ENCODE results near the gene SIRT5.

Gene SIRT5

DNA sequence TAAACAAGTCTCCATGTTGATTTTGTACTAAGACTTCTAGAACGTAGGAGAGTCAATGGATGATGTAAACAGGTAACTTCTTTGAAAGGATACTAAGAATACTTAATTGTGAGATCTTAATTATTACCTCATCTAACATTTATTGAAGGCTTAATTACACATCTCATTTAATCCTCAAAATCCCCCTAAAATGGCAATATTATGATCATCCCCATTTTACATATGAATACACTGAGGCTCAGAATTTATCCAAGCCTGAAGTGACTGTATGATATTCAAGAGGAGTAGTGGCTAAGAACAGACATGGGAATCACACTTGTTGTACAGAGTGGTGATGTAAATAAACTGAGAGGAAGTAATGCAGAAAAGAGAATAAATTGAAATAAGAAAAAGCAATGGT, 63.6 kb downstream of the SIRT5 start:
- DNase-seq = no peak

DNA sequence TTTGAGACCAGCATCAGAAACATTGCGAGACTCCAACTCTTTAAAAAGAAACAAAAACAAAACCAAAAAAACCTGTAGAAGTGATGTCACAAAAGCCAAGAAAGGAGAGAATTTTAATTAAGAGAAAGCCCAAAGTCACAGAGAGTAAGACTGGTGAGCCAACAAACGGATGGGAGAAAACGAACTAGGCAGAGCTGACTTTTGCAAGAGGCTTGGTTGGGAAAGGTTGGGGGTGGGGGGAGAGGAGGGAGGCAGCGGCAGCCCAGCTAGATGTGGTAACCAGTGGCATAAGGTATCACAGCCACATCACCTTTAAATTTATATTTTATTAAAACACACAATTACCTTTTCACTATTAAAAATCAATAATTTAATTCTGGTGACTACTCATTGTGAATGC, 64.2 kb downstream of the SIRT5 start:
- no peak for DNase-seq

DNA sequence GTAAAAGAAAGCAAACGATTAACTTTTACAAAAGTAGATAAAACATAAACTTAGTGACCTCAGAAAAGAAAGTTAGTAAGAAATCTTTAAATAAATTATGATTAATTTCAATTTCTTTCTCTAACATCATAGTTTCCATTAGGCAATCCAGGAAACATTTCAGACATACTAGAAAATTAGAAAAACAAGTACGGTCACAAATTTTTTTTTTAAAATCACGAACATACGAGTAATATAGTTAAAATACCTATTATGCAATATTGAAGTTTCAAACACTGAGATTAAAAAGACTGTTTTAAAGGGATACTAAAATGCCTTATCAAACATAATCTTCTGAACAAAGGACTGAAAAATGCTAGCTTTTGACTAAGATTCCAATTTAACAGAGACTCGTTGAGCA, 66.9 kb downstream of the SIRT5 start:
- no peak for DNase-seq

DNA sequence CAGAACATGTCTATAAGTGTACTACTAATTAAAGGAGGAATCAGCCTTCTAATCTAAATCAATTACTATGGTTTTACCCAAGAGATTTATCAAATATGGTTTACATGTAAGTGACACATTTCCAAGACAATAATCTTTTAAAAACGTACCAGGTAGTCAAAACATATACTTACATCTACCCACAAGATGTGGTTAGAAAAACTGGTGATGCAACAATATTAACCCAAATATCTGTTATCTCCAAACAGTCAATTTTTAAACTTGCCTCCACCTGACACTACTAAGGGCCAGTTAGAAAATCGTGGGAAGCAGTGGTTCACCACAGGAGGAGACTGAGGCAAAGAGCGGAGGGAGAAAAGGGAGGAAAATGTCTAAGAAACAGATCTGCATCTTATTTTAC, 68.7 kb downstream of the SIRT5 start:
- no peak for DNase-seq

DNA sequence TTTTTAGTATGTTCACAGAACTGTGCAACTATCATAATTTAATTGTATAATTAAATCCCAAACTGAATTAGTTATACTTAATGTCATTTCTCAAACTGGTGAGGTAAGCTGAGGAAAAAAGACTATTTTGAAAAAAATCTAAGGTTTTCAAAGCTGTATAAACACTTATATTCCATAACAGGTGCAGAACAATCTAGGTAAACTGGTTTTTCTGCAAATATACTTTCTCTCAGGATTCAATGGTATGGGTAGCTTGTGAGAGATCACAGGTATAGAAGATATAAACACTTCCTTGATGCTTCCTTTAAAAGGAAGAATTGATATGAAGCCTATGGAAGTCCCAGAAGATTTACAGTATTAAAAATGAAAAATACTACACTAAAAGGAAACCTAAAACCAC, 74.4 kb downstream of the SIRT5 start:
- no peak for DNase-seq

DNA sequence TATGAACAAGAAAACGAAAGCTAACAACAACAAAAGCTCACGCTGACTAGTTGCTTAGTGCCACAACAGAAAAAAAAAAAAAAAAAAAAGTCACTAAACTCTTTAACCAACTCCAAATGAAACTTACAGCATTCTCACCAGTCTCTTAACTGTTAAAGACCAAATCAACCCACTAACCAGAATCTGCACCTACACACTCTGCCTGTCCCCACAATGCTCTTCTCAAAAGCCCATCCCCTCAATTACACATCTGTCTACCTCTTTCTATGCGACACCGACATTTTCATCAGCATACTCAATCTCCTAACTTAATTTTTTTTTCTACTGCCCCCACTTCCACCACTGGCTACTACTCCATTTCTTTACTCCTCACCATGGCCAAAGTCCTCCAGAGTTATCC, 75.0 kb downstream of the SIRT5 start:
- no peak for DNase-seq

DNA sequence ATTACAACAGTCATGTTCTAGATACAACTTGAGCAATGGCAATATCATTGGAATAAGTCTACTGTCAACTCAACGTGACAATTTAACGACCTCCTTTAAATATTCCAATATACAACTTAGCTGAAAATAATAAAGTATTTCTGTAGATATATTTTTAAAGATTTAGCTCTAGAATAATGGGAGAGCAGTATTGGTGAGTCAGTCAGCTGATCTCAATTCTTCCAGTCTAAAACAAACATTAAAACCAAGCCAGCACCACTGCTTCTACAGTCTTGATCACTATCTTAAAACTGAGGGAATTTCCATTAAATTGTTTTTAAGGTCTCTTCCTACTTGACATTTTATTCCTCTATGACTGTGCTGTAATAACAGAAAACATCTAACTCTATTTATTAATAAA, 78.9 kb downstream of the SIRT5 start:
- DNase-seq = no peak

DNA sequence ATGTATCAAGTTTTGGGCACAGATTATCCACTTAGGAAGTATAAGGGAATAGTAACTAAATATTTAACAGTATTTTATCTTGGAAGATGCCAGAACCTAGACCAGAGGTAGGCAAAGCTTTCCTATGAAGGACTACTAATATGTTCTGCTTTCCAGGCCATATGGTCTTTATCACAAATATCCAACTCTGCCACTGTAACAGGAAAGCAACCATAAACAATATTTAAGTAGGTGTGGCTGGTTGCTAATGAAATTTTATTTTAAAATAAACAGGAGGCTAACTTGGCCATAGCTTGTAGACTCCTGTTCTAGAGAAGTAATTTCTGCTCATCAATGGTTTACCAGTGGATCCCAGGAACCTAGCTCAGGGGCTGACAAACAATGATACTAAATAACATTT, 80.1 kb downstream of the SIRT5 start:
- no peak for DNase-seq

DNA sequence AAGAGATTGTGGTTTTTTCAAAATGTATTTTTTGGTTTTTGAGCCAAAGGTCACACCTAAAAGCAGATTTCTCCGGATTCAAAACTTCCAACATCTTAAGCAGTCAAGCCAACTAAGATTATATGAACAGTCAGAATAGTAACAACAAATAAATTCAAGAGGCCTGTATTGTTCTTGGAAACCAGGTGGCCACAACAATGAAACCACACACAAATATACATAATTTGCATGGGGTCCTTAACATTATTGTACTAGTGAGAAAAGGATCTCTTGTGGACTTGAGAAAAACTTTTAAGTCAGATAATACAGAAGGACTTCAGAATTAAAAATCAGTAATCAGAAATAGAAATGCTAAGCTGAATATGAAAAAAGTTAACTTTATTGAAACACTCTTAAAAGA, 81.3 kb downstream of the SIRT5 start:
- no peak for DNase-seq

DNA sequence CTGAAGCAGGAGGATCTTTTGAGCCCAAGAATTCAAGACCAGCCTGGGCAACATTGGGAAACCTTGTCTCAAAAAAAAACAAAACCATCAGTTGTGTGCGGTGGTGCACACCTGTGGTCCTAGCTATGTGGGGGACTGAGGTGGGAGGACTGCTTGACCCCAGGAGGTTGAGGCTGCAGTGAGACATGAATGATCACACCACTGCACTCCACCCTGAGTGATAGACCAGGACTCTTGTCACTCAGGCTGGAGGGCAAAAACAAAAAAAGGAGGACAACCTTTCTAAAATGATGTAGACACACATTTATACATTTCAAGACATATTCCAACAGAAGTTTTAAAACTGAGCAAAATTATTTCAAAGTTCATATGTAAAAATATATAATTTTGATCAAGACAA, 85.9 kb downstream of the SIRT5 start:
- DNase-seq = no peak

DNA sequence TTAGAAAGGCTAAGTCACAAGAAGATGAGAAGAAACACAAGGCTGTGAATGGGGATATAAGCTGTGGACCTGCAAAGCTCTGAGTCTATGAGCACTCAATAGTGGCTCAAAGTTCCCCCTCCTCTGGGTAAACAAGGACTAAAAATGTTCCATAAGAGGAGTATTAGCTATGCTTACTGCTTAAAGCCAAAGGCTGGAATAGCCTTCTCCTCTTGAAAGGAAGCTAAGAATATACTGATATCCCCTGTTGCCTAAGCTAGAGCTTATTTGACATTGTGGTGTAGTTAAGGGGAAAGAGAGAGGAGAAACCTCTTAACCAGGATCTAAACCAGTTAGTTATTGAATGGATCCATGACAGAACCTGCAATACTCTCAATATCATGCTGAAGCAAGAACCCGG, 86.5 kb downstream of the SIRT5 start:
- no peak for DNase-seq

DNA sequence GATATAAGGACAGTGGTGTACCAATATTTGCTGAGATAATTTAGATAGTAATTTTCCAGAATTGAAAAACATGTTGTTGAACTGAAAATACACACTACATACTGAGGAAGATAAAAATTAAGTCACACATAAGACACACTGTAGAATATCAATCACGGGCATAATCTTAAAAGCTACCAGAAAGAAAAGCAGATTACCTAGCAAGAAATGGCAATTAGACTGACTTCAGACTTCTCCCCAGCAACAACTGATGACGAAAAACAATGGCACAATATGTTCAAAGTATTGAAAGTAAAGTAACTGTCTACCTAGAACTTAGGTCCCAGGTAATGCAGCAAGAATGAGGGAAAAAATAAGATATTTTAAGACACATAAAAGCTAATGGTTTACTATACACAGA, 87.2 kb downstream of the SIRT5 start:
- DNase-seq = no peak

DNA sequence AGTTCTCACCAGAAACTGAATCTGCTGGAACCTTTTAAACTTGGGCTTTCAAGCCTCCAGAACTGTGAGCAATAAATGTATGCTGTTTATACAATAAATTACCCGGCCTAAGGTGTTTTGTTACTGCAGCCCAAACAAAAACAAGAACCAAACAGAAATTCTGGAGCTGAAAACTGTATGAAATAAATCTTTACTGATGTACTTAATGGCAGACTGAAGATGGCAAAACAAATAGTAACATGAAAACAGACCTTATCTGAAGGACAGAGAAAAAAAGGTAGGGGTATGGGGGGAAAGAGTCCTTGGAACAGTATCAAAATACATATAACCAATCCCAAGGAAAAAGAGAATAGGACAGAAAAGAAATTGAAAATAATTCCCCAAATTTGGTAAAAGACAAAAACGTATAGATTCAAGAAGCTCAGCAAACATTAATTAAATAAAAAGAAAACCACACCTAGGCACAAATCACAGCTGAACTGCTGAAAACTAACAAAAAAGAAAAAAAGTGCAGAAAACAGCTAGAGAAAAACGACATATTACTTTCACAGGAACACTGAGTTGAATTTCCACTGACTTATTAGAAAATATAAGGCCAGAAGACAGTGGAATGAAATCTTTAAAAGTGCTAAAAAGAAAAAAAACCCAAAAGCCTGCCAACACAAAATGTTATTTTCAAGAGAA, 88.4 kb downstream of the SIRT5 start:
- DNase-seq = no peak

DNA sequence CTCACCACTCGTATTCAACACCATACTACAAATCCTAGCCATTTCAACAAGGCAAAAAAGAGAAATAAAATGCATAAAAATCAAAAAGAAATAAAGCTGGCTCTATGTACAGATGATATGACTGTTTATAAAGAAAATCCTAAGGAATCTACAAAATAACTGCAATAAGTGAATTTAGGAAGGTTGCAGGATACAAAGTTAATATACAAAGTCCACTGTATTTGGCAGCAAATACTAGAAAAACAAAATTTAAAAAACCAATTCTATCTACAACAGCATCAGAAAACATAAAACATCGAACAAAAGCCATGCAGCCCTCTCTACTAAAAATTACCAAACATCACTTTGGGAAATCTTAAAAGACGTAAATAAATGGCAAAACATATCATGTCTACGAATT, 89.6 kb downstream of the SIRT5 start:
- DNase-seq = no peak
